Immature natural killer cell (primary cell): ENCODE measurements around the gene IL36A. TPM values are rescaled to one million over a fixed set of nuclear protein-coding genes. Genes with fewer than 3 reads are reported as not detected.

Experiments used
- DNase-seq, 3 donors: peaks; one replicate each; pipeline ENCODE4 v3.0.0; 2022; ENCODE audit warnings: mixed read lengths in 1 of 3
- H3K27ac Mint-ChIP-seq, 6 donors: one replicate each; pipeline ENCODE4 v1.8.0; 2020; ENCODE audit warnings: mixed read lengths in 6 of 6, mild to moderate bottlenecking in 5 of 6, inconsistent platforms in 4 of 6, moderate library complexity in 3 of 6
- H3K27me3 Mint-ChIP-seq, 3 donors: one replicate each; pipeline ENCODE4 v1.8.0; 2020 to 2021; ENCODE audit warnings: low read depth in 3 of 3, mild to moderate bottlenecking in 3 of 3, mixed read lengths in 3 of 3, moderate library complexity in 3 of 3, inconsistent platforms in 1 of 3
- H3K36me3 Mint-ChIP-seq, 3 donors: one replicate each; pipeline ENCODE4 v1.8.0; 2020; ENCODE audit warnings: mixed read lengths in 3 of 3, inconsistent platforms in 2 of 3, mild to moderate bottlenecking in 2 of 3
- H3K4me1 Mint-ChIP-seq, 2 donors: one replicate each; pipeline ENCODE4 v1.8.0; 2020; ENCODE audit warnings: inconsistent platforms in 2 of 2, mild to moderate bottlenecking in 2 of 2, mixed read lengths in 2 of 2, moderate library complexity in 1 of 2
- H3K4me3 Mint-ChIP-seq, 5 donors: one replicate each; pipeline ENCODE4 v1.8.0; 2020; ENCODE audit warnings: mild to moderate bottlenecking in 5 of 5, mixed read lengths in 5 of 5, inconsistent platforms in 3 of 5, moderate library complexity in 3 of 5
- H3K9me3 Mint-ChIP-seq, 6 donors: one replicate each; pipeline ENCODE4 v1.8.0; 2020; ENCODE audit warnings: mild to moderate bottlenecking in 6 of 6, mixed read lengths in 6 of 6, inconsistent platforms in 4 of 6, moderate library complexity in 3 of 6
- polyA plus RNA-seq, 3 donors: library from polyadenylated mRNA; unstranded; fragments of 300-500 nt; fragmentation: Illumina TruSeq; gene quantifications; one replicate each; pipeline ENCODE4 v1.2.3, GENCODE V29; 2021

IL36A gene
- polyA plus RNA-seq, 3 donors from 2014 or later: not detected

DNA sequence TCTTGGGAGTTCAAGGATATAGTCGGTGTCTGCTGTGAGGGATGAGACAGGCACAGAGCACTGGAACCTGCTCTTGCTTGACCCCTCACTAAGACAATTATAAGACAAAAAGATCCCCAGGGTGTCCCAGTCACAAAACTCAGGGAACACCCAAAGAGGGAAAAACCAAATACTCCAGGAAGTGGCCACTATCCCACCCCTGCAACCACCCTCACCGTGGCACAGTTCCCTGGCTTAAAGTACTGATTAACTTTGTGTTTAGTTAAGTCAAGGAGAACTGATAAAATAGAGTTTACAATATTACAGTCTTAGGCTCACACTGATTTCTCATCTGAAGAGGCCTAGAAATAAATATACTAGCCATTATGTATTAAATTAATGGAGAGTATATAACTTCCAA is 33.9 kb downstream of the IL36A start:
- no peak for DNase-seq
- Mint-ChIP-seq H3K4me1 (no peaks in the 10 kb centered on the region), H3K4me3 (no peak overlapping the region), H3K27ac (no peak overlapping the region), H3K9me3 (no peaks in the 10 kb centered on the region), H3K36me3 (no peaks in the 10 kb centered on the region), H3K27me3 (peaks cover 3 to 16% (median 7%) of the 10 kb centered on the region in 3 donors)

- Mint-ChIP-seq H3K27ac (no peak overlapping the region), H3K4me3 (no peak overlapping the region), H3K4me1 (no peaks in the 10 kb centered on the region), H3K36me3 (no peaks in the 10 kb centered on the region), H3K27me3 (peaks cover 3 to 16% (median 7%) of the 10 kb centered on the region in 3 donors), H3K9me3 (no peaks in the 10 kb centered on the region)
- no peak for DNase-seq
Measured at GRCh38 chr2:113039719-113040118, 34.5 kb downstream of the IL36A start.

DNA sequence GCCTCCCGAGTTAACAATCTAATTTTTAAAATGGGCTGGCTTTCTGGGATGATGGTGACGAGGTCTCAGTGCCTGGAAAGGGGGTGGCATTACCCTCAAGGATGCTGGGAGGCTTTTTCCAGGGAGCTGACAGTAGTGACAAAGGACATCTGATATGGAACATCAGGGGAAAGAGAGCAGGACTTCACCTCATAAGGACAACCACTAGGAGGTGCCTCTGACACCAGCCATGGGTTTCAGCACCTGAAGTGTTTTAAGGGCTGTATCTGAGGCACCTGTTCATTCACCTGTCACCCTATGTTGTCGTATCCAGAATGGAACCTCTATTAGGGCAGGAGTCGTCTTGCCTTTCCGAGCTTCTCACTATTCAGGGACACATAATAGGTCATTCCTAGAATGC is 36.6 kb downstream of the IL36A start:
- Mint-ChIP-seq H3K27me3 (peaks cover 5 to 13% (median 7%) of the 10 kb centered on the region in 3 donors), H3K4me1 (no peaks in the 10 kb centered on the region), H3K9me3 (peaks cover 0 to 1% (median 0%) of the 10 kb centered on the region in 6 donors), H3K36me3 (no peaks in the 10 kb centered on the region), H3K27ac (no peak overlapping the region), H3K4me3 (no peak overlapping the region)
- DNase-seq: no peak

- peaks cover 0 to 1% (median 0%) of the 10 kb centered on the region in 6 donors for H3K9me3 Mint-ChIP-seq
- peaks cover 0 to 3% (median 0%) of the 10 kb centered on the region in 3 donors for H3K36me3 Mint-ChIP-seq
- H3K27me3 Mint-ChIP-seq: peaks cover 5 to 18% (median 8%) of the 10 kb centered on the region in 3 donors
- H3K4me3 Mint-ChIP-seq: no peak overlapping the region
- H3K4me1 Mint-ChIP-seq: no peaks in the 10 kb centered on the region
- H3K27ac Mint-ChIP-seq: no peak overlapping the region
- no peak for DNase-seq
Measured at GRCh38 chr2:113046465-113046864, 41.2 kb downstream of the IL36A start.

DNA sequence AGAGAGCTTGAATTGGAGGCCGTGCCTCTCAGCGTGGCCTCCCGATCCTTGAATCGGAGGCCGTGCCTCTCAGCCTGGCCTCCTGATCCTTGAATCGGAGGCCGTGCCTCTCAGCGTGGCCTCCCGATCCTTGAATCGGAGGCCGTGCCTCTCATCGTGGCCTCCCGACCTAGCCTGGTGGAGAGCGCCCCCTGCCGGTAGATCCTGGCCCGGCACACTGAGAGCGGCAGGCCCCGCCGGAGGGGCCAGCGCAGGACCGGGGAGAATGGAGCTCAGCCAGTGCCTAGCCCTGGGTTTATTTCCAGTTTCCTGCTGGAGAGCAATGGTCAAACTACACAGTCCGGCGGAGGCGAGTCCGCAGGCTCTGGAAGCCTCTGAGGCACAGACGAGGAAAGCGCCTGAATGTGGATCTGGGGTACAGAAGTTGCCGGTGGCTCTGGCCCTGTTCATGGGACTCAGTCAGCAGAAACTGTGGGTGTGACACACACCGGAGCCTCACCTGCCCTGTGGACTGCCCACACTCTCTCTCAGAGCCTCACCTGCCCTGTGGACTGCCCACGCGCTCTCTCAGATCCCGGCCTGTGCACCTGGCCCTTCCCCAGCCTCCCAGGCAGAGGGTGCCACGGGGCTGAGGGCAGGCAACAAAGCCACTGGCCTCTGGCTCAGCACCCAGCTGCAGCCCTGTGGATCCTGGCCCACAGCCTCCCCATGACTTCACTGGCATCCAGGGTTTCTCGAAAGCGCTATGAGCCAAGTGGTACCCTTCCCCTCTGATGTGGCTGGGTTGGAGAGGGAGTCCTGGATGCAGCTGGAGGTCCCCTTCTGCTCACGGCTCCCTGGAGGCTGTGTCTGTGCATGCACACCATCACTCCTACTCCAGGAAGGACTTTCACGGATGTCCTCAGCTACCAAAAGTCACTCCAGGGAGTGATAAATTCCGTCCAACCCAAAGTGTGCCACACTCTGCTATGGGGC is 45.9 kb downstream of the IL36A start:
- Mint-ChIP-seq H3K27ac (no peak overlapping the region), H3K27me3 (peaks cover 4 to 19% (median 13%) of the 10 kb centered on the region in 3 donors), H3K4me1 (peaks cover 0 to 10% of the 10 kb centered on the region in 2 donors), H3K4me3 (no peak overlapping the region), H3K36me3 (peaks cover 0 to 3% (median 0%) of the 10 kb centered on the region in 3 donors), H3K9me3 (peaks cover 0 to 6% (median 0%) of the 10 kb centered on the region in 6 donors)
- DNase-seq: no peak

- H3K27me3 Mint-ChIP-seq: peaks cover 2 to 17% (median 13%) of the 10 kb centered on the region in 3 donors
- H3K27ac Mint-ChIP-seq: no peak within 1 kb of the TSS
- H3K4me1 Mint-ChIP-seq: peaks cover 0 to 10% of the 10 kb centered on the region in 2 donors
- H3K36me3 Mint-ChIP-seq: peaks cover 0 to 3% (median 0%) of the 10 kb centered on the region in 3 donors
- DNase-seq: no peak
- peaks cover 0 to 6% (median 0%) of the 10 kb centered on the region in 6 donors for H3K9me3 Mint-ChIP-seq
- no peak within 1 kb of the TSS for H3K4me3 Mint-ChIP-seq
Measured at GRCh38 chr2:113052396-113052917, 47.2 kb downstream of the IL36A start, which contains the start of gene IL36B. IL36B (minus strand) TSS chr2:113052867.

DNA sequence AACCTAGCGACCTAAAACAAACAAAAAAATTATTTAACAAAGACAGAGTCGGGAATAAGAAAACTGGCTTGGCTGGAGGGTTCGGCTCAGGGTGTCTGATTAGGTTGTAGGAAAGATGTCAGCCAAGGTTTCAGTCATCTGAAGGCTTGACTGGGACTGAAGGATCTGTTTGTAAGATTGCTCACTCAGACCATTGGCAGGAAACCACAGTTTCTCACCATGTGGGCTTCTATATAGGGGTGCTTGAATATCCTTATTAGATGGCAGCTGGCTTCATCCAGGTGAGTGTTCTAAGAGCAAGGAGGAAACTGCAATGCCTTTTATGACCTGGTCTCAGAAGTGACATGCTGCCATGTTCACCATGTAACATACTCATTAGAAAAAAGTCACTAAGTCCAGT is 48.4 kb downstream of the IL36A start:
- Mint-ChIP-seq H3K9me3 (peaks cover 0 to 6% (median 0%) of the 10 kb centered on the region in 6 donors), H3K27ac (no peak overlapping the region), H3K27me3 (peaks cover 2 to 17% (median 4%) of the 10 kb centered on the region in 3 donors), H3K36me3 (peaks cover 0 to 3% (median 0%) of the 10 kb centered on the region in 3 donors), H3K4me1 (peaks cover 0 to 10% of the 10 kb centered on the region in 2 donors), H3K4me3 (no peak overlapping the region)
- DNase-seq: no peak

DNA sequence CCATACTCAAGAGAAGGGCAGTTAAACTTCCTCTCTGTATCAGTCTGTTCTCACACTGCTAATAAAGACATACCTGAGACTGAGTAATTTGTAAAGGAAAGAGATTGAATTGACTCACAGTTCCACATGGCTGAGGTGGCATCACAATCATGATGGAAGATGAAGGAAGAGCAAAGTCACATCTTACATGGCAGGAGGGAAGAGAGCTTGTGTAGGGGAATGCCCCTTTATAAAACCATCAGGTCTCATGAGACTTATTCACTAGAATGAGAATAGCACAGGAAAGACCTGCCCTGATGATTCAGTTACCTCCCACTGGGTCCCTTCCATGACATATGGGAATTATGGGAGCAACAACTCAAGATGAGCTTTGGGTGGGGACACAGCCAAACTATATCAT is 48.8 kb downstream of the IL36A start:
- Mint-ChIP-seq H3K27me3 (peaks cover 2 to 14% (median 4%) of the 10 kb centered on the region in 3 donors), H3K9me3 (peaks cover 0 to 6% (median 0%) of the 10 kb centered on the region in 6 donors), H3K27ac (no peak overlapping the region), H3K36me3 (peaks cover 0 to 3% (median 0%) of the 10 kb centered on the region in 3 donors), H3K4me1 (peaks cover 0 to 10% of the 10 kb centered on the region in 2 donors), H3K4me3 (no peak overlapping the region)
- no peak for DNase-seq

GRCh38 chr2:113056521-113056920 is 51.3 kb downstream of the IL36A start:
- no peak for DNase-seq
- Mint-ChIP-seq H3K4me3 (no peak overlapping the region), H3K36me3 (no peaks in the 10 kb centered on the region), H3K4me1 (peaks cover 0 to 10% of the 10 kb centered on the region in 2 donors), H3K9me3 (peaks cover 0 to 6% (median 0%) of the 10 kb centered on the region in 6 donors), H3K27me3 (peaks cover 2 to 14% (median 6%) of the 10 kb centered on the region in 3 donors), H3K27ac (no peak overlapping the region)

DNA sequence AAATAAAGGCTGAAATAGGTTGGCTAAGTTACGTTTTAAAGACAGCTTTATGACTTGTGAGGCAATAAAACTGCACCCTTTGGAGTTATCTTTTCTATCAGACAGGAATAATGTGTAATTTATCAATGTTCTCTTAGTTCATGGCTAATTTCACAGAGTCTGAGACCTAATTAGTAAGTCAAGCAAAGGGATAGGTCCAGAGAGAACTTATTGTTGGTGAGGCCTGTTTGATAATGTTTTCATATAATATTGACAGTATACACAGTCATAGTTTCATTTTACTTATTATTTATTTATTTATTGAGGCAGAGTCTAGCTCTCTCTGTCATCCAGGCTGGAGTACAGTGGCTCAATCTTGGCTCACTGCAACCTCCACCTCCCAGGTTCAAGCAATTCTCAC is 51.9 kb downstream of the IL36A start:
- peaks cover 2 to 16% (median 6%) of the 10 kb centered on the region in 3 donors for H3K27me3 Mint-ChIP-seq
- peaks cover 0 to 6% (median 0%) of the 10 kb centered on the region in 6 donors for H3K9me3 Mint-ChIP-seq
- no peak overlapping the region for H3K27ac Mint-ChIP-seq
- H3K4me1 Mint-ChIP-seq: peaks cover 0 to 10% of the 10 kb centered on the region in 2 donors
- no peaks in the 10 kb centered on the region for H3K36me3 Mint-ChIP-seq
- DNase-seq: no peak
- H3K4me3 Mint-ChIP-seq: no peak overlapping the region

Other genes starting within 250 kb of the IL36A start
- under 1 TPM in 2 of 3 donors, not detected in 1; 0.08 to 0.91 TPM for gene CKAP2L, start 240.8 kb upstream of the IL36A start, polyA plus RNA-seq
- not detected for gene IL1A, start 221.0 kb upstream of the IL36A start, polyA plus RNA-seq
- gene IL1B, start 168.7 kb upstream of the IL36A start, polyA plus RNA-seq: 1 to 10 TPM in 2 of 3 donors, under 1 TPM in 1; 0.31 to 3.7 (median 1.3) TPM
- not detected for gene IL37, start 94.3 kb upstream of the IL36A start, polyA plus RNA-seq
- not detected for gene IL36G, start 27.5 kb upstream of the IL36A start, polyA plus RNA-seq
- gene IL36B, start 47.4 kb downstream of the IL36A start, polyA plus RNA-seq: not detected
- gene IL36RN, start 53.7 kb downstream of the IL36A start, polyA plus RNA-seq: not detected
- not detected for gene IL1F10, start 62.5 kb downstream of the IL36A start, polyA plus RNA-seq
- gene IL1RN, start 122.1 kb downstream of the IL36A start, polyA plus RNA-seq: 1 to 10 TPM in 2 of 3 donors, under 1 TPM in 1; 0.44 to 2.3 (median 1.9) TPM
- 10 to 100 TPM; 17.0 to 72.3 (median 20.6) TPM for gene PSD4, start 168.5 kb downstream of the IL36A start, polyA plus RNA-seq